Ammon's horn (tissue), 1 donor: ENCODE measurements around the gene POM121C.
A peak's percentile ranks its signal among the peaks of the same experiment; 100 is the strongest.
"Not testable (repeated sequence)": the region's sequence is repeated elsewhere in the genome, so short reads cannot be mapped to it uniquely, and the experiment has no call there.

ENCODE experiments used
- DNase-seq: peaks from one replicate; pipeline ENCODE4 v3.0.0-alpha.2; 2016; ENCODE audit warnings: low spot score

POM121C gene

DNA sequence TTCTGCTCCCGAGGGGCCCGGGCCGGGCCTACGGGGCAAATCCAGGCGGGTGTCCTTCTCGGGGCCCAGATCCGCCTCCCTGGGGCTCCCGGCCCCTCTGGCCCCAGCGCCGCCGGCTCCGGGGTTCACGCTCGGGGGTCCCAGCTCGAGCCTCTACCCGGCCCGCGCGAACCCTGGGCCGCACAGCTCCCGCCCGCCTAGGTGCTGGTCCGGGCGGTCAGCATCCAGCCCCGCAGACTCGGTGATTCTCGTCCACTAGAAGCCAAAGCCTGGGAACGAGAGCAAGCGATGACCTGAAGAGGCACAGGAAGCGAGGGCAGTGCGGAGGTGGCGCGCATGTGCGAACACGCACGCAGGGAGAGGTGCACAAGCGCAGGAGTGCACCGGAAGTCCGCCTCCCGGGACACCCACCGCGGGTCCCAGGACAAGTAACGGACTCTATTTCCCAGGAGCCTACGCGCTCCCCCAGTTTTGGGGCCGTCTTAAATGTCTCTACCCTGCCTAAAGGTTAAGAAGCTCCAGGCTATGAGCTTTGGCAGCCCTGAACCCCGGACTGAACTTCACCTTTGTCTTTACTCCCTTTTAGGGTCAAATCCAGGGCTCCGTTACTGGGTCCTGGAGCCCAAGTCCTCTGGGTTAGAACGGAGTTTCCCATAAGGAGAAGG, at the start of gene POM121C:
Gene POM121C, minus strand, starts transcription at position 321 of the 665 bp plus-strand sequence. CDS start 44,803 bp downstream, outside the sequence.
- peak; percentile 94 for DNase-seq

DNA sequence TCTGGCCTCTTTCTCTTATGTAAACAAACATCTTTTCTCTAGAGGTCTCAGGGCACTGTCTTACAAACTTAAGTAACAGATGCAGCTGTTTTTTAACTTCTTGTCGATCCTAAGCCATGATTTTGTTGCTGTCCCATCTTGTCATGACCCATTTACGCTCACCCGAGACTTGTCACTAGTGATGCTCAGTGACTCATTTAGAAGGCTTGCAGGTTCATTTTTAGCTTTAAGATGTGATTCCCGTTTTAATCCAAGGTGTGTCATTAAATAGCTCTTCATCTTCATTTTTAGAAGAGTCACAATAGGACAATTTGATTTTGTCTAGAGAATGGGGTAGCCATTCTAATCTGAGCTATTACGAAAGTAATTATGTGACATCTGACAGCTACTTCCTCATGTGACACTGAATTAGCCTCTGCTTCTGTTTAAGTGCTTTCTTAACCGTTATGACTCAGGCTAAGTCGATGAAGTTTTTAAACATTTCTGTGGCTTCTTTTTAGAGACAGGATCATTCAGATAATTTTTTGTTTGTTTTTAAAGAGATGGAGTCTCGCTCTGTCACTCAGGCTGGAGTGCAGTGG, 48.7 kb upstream of the POM121C start:
- DNase-seq = no peak

DNA sequence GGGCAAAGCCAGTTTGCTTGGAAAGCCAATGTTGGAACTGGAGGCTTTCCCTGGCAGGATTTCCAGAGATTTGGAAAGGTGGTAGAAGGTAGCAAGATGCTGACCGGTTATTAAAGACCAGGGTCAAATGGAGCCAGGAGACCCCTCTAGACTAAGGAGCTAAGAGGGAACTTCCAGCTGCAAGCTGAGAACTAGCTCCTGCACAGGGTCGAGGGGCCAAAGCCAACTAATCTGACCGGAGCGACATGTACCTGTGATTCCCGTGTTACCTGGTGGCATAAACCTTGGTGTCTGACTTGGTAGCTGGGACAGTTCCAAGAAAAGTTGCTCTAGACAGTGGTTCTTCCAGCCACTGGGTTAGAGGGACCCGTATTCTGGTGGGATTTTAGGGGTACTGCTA, 47.8 kb upstream of the POM121C start:
- no peak for DNase-seq

DNA sequence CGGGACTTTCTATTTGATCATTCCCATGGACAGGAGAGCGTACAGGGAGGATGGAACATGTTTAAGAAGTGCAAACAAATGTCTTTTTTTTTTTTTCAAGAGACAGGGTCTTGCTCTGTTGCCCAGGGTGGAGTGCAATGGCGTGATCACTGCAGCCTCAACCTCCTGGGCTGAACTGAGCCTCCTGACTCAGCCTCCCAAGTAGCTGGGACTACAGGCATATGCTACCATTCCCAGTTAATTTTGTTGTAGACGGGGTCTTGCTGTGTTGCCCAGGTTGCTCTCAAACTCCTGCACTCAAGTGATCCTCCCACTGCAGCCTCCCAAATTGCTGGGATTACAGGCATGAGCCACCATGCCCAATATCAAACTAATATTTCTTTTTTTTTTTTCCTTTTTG, 46.5 kb upstream of the POM121C start:
- no peak for DNase-seq

DNA sequence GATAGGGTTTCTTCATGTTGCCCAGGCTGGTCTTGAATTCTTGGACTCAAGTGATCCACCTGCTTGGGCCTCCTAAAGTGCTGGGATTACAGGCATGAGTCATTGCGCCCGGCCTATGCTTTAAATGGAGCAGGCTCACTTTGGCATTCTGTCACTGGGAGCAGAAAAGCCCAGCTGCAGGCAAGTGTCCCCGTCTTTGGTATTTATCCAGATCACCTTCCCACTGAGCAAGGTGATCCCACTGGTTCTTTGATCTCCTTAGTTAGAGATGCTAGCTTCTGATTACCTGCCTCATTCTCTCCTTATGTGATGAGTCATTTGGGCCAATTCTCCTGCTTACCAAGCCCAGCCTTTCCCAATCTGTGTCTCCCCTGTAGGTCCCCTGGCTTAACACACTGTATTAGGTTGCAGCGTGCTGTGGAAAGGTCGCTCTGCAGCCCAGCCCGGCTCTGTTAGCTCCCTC, 45.3 kb upstream of the POM121C start:
- DNase-seq = no peak

DNA sequence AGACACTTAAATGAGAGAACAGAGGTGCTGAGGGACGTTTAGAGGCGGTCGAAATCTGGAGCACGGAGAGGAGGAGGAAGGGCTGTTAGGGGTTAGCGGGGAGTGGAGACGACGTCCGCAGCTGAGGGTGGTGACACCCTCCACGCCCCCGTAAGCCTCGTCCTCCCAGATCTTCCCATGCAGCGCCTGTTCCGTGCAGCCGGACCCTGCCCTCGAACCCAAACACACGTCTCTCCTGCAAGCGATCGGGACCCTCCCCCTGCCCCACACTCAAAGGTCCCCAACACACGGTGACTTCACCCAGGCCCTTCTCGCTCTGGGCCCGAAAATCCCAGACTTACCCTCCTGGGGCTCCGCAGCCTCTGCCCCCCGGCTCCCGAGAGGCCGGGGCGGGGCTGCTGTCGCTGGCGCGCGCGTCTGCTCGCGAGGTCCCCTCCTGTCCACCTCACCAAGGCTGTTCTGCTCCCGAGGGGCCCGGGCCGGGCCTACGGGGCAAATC, 41.2 kb upstream of the POM121C start:
- not testable (repeated sequence) for DNase-seq

DNA sequence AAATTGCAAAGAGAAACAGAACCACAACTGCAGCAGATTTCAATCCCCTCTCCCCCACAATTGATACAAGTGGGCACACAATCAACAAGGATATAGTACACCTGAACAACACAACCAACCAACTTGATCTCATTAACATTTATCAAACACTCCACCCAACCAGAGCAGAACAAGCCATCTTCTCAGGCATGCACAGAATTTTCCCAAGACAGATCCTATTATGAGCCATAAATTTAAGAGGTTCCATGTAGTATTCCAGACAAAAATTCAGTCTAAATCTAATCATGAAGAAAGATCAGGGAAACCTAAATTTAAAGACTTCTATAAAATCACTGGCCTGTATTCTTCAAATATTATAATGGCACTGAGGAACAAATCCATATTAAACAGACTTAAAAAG, 35.6 kb upstream of the POM121C start:
- not testable (repeated sequence) for DNase-seq

DNA sequence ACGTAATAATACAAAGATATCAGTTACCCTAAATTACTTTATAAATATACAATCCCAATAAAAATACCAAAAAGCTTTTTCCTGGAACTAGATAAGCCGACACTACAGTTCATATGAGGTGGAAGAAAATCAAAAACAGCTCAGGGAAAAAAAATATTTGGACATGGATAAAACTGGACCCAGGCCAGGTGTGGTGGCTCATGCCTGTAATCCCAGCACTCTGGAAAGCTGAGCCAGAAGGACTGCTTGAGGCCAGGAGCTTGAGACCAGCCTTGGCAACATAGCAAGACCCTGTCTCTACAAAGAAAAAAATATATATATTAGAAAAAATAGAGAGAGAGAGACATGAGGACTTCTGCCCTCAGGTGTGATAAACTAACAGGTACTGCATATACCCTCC, 32.7 kb upstream of the POM121C start:
- DNase-seq = not testable (repeated sequence)

DNA sequence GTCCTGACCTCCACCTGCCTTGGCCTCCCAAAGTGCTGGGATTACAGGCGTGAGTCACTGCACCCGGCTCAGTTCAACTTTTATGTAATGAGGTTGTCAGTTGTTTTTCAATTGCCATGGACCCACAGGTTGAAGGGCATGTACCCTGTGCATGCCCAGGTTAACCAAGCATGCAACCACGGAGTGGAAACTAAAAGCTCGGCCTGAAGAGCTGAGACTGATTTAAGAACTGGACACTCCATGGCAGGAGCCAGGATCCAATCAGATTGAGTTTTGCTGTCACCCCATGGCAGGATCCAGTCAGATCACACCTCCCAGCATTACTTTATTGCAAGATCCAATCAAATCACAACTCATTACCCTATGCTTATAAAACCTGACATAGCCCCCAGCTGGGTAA, 22.9 kb upstream of the POM121C start:
- not testable (repeated sequence) for DNase-seq

DNA sequence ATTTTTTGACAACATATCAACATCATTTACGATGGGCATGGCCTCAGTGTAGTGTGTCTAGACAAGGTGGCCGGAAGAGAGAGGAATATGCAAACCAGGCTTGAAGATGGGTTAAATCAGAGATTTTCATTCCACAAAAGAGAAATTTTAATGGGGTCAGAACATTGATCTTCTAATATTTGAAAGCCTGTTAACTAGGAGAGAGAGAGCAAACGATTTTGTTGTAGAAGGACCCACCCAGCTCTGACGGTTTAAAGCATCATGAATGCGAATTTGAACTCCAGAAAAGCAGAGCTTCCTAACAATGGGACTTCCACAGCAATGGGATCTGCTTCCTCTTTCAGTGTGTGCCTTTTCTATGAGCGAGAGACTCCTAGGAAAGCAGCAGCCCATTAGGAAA, 5.9 kb upstream of the POM121C start, which contains the start of gene SPDYE5:
Gene SPDYE5, plus strand, starts transcription at position 301 of the 400 bp plus-strand sequence. CDS start 1,728 bp downstream, outside the sequence.
- not testable (repeated sequence) for DNase-seq

DNA sequence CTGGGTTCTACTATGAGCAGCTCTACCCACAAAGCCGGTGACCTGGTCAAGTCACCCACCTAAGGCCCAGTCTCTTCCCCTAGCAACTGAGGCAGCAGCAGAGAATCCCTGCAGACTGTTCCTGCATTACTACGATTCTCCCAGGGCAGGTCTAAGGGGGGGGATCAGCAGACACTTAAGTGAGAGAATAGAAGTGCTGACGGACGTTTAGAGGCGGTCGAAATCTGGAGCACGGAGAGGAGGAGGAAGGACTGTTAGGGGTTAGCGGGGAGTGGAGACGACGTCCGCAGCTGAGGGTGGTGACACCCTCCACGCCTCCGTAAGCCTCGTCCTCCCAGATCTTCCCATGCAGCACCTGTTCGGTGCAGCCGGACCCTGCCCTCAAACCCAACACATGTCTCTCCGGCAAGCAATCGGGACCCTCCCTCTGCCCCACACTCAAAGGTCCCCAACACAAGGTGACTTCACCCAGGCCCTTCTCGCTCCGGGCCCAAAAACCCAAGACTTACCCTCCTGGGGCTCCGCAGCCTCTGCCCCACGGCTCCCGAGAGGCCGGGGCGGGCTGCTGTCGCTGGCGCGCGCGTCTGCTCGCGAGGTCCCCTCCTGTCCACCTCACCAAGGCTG, 632 bp downstream of the POM121C start:
- DNase-seq = not testable (repeated sequence)

DNA sequence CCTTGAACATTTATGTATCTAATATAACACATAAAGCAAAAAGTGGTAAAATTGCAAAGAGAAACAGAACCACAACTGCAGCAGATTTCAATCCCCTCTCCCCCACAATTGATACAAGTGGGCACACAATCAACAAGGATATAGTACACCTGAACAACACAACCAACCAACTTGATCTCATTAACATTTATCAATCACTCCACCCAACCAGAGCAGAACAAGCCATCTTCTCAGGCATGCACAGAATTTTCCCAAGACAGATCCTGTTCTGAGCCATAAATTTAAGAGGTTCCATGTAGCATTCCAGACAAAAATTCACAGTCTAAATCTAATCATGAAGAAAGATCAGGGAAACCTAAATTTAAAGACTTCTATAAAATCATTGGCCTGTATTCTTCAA, 5.8 kb downstream of the POM121C start:
- not testable (repeated sequence) for DNase-seq

DNA sequence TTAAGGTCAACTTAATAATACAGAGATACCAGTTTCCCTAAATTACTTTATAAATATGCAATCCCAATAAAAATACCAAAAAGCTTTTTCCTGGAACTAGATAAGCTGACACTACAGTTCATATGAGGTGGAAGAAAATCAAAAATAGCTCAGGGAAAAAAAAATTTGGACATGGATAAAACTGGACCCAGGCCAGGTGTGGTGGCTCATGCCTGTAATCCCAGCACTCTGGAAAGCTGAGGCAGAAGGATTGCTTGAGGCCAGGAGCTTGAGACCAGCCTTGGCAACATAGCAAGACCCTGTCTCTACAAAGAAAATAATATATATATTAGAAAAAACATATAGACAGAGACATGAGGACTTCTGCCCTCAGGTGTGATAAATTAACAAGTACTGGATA, 8.6 kb downstream of the POM121C start:
- not testable (repeated sequence) for DNase-seq

DNA sequence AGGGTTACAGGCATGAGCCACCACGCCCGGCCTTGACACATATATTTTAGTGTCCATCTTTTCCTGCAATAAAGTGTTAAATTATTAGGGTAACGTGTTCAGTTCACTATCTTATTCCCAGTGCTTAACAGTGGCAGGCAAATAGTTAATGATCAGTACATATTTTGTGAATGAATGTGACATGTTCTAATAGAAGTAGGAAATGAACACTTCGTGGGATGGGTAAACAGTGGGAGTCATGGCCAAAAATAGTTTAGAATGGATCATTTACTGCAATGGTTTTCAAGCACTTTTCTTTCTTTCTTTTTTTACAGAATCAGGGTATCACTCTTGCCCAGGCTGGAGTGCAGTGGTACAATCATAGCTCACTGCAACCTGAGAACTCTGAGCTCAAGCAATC, 15.9 kb downstream of the POM121C start:
- not testable (repeated sequence) for DNase-seq

DNA sequence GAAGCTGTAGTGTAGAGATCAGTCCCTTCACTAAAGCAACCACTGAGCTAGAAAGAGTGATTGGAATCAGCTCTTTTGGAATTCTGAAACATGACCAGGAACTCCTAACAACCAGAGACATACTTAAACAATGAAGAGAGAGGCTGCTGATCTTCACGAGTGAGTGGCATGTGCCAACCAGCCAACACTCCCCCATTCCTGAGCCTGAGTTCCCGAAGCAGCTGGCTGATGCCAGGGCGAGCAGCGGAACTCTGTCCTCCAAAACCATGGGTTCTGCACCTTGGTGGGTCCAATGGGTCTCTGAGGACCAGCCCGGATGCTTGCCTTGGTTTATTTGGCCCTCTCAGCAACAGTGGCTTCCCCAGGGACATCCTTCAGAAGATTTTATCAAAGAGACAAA, 25.6 kb downstream of the POM121C start:
- not testable (repeated sequence) for DNase-seq

DNA sequence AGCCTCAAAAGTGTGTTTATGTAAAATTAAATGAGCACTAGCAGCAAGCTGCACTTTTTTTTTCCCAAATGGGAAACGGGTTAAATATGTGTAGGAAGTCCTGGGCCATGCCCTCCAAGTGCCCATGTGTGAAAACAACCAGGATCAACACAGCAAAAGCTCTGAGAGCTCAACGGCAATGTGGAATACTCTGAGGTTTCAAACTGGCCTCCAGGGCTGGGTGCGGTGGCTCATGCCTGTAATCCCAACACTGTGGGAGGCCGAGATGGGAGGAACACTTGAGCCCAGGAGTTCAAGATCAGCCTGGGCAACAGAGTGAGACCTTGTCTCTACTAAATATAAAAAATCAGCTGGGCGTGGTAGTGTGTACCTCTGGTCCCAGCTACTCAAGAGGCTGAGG, 28.1 kb downstream of the POM121C start:
- not testable (repeated sequence) for DNase-seq

DNA sequence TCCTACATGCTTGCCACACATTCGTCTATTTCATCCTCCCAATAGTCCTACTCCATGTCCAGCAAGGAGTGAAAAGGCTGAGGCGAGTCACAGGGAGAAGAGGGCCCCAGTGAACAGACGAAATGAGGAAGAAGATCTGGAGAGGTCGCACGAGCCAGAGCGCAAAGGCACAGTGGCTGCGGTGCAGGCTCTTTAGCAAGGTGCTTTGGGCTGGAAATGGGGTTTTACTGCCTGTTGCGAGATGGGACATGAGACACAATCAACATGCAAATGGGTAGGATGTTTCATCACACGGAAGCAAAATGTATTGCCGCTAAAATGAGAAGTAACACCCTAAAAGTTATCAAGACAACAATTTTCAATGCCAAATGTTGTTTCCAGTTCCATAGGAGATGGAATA, 29.7 kb downstream of the POM121C start:
- not testable (repeated sequence) for DNase-seq

DNA sequence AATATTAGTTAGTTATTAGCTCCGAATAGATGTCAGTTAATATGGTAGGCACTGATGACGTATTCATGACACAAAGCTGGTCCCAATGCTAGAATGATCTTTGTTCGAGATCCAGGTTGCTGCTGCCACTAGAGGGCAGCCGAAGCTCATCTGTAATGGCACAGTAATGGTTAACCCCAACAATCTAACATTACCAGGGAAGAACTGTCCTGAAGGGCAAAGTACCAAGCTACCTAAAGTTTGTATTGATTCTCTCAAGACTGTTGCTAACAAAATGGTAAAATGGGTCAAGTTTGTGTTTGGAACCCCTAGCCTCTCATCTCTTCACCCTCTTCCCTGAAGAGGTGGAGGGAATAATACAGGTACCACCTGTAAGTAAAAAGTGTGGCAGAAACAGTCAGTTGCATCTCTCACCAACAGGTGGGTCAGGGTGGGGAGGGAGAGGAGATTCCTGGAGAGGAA, 33.6 kb downstream of the POM121C start:
- not testable (repeated sequence) for DNase-seq

DNA sequence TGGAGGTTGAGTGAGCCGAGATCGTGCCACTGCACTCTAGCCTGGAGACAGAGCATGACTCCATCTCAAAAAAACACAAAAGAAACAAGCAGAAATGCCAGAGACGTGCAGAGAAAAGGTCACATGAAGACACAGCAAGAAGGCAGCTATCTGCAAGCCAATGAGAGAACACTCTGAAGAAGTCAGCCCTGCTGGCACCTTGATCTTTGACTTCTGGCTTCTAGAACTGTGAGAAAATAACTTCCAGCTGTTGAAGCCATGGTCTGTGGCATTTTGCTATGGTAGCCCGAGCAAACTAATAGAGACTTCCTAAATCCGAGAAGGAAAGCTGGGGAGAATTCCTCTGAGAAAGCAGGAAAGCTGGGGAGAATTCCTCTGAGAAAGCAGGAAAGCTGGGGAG, 36.2 kb downstream of the POM121C start:
- not testable (repeated sequence) for DNase-seq

DNA sequence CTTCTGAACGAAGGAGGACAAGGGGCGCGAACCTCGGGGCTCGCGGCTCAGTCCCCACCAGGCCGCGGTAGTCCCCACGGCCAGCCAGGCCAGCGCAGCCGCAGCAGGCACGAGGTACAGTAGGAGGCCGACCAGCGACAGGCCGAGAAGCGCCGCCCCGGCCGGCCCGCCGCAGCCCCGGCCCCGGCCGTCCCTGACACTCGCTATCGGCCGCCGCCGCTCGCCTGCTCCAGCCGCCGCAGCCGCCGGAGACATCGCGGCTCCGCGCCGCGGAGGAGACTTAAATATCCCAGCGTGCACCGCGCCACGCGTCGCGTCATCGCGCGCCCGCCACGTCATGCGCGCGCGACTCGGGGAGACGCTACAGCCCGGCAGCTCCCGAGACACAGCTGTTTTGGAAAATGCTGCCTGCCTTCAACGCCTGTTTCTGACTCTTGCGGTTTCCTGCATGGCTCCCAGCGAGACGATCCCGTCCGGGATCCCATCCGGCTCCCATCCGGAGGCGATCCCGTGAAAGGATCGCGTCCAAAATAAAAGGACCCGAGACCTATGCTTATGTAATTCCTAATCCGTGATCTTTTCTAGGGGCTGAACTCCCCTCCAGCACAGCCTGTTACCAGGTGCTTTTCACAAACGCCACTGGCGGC, 43.5 kb downstream of the POM121C start:
- DNase-seq = not testable (repeated sequence)

DNA sequence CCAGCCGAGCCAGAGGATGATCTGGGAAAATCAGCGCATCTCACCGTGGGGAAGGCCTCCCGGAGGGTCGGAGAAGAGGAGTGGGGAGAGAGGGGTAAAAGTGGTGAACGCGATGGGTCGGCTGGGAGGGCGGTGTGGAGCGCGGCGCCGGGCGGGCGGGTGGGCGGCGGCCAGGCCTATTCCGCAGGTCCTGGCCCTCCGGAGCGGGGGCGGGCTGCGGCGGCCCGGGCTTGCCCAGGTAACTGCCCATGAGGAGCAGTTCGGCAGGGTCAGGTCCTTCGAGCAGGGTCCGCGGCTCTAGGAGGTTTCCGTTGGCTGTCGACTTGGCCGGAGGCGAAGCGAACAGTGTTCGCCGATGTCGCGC, 44.0 kb downstream of the POM121C start:
- not testable (repeated sequence) for DNase-seq

DNA sequence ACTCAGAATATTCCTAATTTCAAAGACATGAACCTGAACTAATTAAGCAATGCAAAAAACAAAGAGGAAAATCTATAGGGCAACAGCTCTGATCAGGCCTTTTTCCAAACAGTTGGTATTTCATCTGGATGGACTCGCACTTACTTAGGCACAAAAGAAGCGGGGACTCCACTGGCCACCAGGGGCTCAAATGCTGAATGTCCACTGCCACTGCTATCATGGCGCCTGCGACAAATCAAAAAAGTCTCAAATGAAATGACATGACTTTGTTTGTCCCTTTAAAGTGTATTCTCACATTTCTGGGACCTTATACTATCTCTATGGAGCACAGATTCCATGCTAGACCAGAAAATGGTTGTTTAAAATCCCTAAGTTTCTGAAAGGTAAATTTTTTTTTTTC, 47.1 kb downstream of the POM121C start:
- DNase-seq = not testable (repeated sequence)
